H1 (cell line): Measurements from ENCODE around the gene TIMP4. TPM values are rescaled to one million over a fixed set of nuclear protein-coding genes. Genes with fewer than 3 reads are reported as not detected.

Experiments used
- FOSL1 ChIP-seq: IDR thresholded peaks from 2 replicates; pipeline ENCODE4 v1.6.1; 2011; ENCODE audit warnings: mild to moderate bottlenecking, low read depth, low read length, moderate library complexity; ENCODE audit not compliant: insufficient read depth
- NANOG ChIP-seq: IDR thresholded peaks from 2 replicates; pipeline ENCODE4 v1.6.1; 2011; ENCODE audit warnings: low read length, low read depth, mild to moderate bottlenecking, inconsistent platforms; ENCODE audit not compliant: insufficient read depth, poor library complexity, severe bottlenecking
- RNF2 ChIP-seq: fragments of 200-900, 300-1000 bp; sonication (generic); IDR thresholded peaks from 2 replicates; pipeline ENCODE4 v1.7.1; 2016; ENCODE audit warnings: borderline replicate concordance, low read depth, mild to moderate bottlenecking, antibody characterized with exemption, low read length; ENCODE audit not compliant: poor library complexity, severe bottlenecking; ENCODE audit errors: missing control alignments
- SIN3A ChIP-seq, 2 experiments: IDR thresholded peaks in 1 of 2; conservative IDR thresholded peaks in 1 of 2; 2 replicates each; pipeline ENCODE4 v1.6.1; 2011 to 2012; ENCODE audit warnings: low read length in 2 of 2, improper control_type of control experiment in 1 of 2, low read depth in 1 of 2, mild to moderate bottlenecking in 1 of 2
- SP1 ChIP-seq: IDR thresholded peaks from 2 replicates; pipeline ENCODE4 v1.6.1; 2011; ENCODE audit warnings: low read depth, low read length
- polyA plus RNA-seq, 7 experiments: library from polyadenylated mRNA; depleted of rRNA in 3 of 7; stranded (reverse) in 5 of 7; unstranded in 2 of 7; fragments of >200 nt in 5 of 7; fragments of 200-250 nt in 2 of 7; gene quantifications; 1 replicate in 5 of 7; 2 replicates in 1 of 7; 4 replicates in 1 of 7; pipeline versions ENCODE4 v1.2.1 to v1.2.3, GENCODE V29; 2011 to 2013; ENCODE audit warnings: missing spikeins in 2 of 7, mixed read lengths in 2 of 7
- total RNA-seq: library from RNA; stranded (reverse); fragmentation: NEBNext Ultra II Directional; extraction: Animal tissue kit (Norgen Biotek cat#: 25700); gene quantifications from 2 replicates; pipeline ENCODE4 v1.2.1, GENCODE V29; 2021

Gene TIMP4
- total and polyA plus RNA-seq, 2 of the 8 experiments (the other 6 are each of a cell fraction or from before 2014, with no cell fraction given) = 5.1 to 8.7 TPM

- no peak for TF ChIP-seq RNF2
- TF ChIP-seq FOSL1 = no peak
- no peak for TF ChIP-seq SIN3A (conservative IDR thresholded peaks at IDR 0.05 in 1 of 2, IDR thresholded peaks at IDR 0.05 in 1 of 2; ENCODE audit: low read depth in 1 of 2, low read length in 2 of 2)
- TF ChIP-seq NANOG = no peak
- TF ChIP-seq SP1 = no peak
Measured at GRCh38 chr3:12149029-12149428, 9.7 kb downstream of the TIMP4 start (continued).
